Activated T-cell treated with anti-CD3 and anti-CD28 coated beads for 48 hours (primary cell): ENCODE measurements around the gene TRIM5.

ENCODE experiments used
- DNase-seq: peaks from one replicate; pipeline ENCODE4 v3.0.0-alpha.2; 2020; ENCODE audit warnings: low read depth

Gene TRIM5

GRCh38 chr11:5624489-5625279 lies 60.2 kb downstream of the TRIM5 start, which contains the start of gene TRIM34:
Gene TRIM34 (plus strand): TSS chr11:5625001. CDS start chr11:5632332, 7,331 bp downstream.
- peak; percentile 30 for DNase-seq

GRCh38 chr11:5622802-5623201 lies 62.1 kb downstream of the TRIM5 start:
- DNase-seq: no peak

- no peak for DNase-seq
These were observed 63.3 kb downstream of the TRIM5 start for GRCh38 chr11:5621580-5621979.

DNA sequence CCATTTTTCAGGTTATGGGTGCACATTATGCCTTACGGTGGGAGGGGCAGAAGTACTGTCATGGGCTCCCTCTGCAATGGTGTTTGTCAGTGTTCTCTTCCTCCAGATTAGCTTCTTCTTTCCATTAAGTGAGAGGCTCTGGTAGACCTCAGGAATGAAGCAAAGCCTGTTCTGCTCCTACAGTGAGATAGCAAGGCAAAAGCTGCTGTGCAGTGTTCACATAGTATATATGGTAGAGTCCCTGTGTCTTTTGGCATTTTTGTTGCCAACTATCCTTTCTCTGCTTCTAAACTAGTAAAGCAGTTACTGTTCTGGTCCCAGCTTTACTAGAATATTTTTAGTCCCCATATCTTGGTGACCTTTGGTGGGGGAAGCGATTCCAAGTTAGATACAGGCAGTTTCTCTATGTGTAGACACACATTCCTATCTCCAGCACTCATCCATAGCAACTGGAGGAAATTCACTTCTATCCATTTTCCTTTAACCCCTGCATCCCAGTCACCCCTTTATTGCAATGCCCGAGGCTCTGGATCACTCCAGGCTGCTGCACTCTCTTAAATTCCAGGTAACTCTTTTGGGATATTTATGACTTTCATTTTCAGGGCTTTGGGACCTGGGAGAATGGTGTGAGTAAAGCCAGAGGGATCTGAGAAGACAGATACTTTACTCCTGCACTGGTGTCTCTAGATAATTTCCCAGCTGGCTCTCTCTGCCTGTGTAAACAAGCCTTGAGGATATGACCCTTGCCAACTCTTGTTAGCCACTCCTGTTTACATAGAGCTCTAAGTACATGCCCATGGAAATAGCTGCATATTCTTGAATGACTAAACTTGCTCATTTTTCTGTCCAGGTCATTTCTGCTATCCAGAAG lies 64.0 kb downstream of the TRIM5 start:
- DNase-seq: no peak

DNA sequence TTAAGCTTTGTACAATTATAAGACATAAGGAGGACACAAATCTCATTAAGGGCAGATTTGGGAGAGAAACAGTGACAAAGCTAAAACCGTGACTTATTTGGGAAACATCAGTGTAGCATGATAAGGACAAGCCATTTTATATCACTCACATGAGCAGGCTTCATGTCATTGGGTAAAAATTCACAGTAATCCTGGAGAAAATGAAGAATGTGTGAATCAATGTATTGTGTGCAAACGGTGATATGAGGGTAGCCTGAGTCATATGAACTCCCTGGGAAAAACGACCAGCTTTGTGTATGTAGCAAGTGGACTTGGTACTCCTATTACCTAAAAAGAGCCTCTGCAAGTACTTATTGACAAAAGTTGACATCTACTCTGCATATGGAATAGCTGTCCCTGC lies 66.1 kb downstream of the TRIM5 start:
- DNase-seq: no peak
